ENCODE measurements around the gene GTF2F2. TPM values are rescaled to one million over a fixed set of nuclear protein-coding genes. Genes with fewer than 3 reads are reported as not detected.

The GTF2F2 gene
- polyA plus RNA-seq, 4 donors: 21.2 to 32.8 (median 28.7) TPM

- no peak for DNase-seq (ENCODE audit: low read depth in 4 of 4, low spot score in 3 of 4)
Measured at GRCh38 chr13:45331123-45331619, 210.9 kb downstream of the GTF2F2 start.

GRCh38 chr13:45331692-45332035 lies 211.4 kb downstream of the GTF2F2 start:
- DNase-seq (ENCODE audit: low read depth in 4 of 4, low spot score in 3 of 4): no peak

- no peak for DNase-seq (ENCODE audit: low read depth in 4 of 4, low spot score in 3 of 4)
Measured at GRCh38 chr13:45332036-45332830, 211.9 kb downstream of the GTF2F2 start.

- DNase-seq (ENCODE audit: low read depth in 4 of 4, low spot score in 3 of 4): no peak
Measured at GRCh38 chr13:45332831-45333219, 212.5 kb downstream of the GTF2F2 start.

- DNase-seq (ENCODE audit: low read depth in 4 of 4, low spot score in 3 of 4): no peak
Measured at GRCh38 chr13:45333251-45333976, 213.1 kb downstream of the GTF2F2 start.

Other genes with a start within 250 kb of the GTF2F2 start
- 10 to 100 TPM; 10.4 to 15.2 (median 12.8) TPM for gene NUFIP1, start 131.0 kb upstream of the GTF2F2 start, polyA plus RNA-seq (ENCODE audit: insufficient read length in 4 of 4)
- 10 to 100 TPM; 45.4 to 61.5 (median 56.6) TPM for gene GPALPP1, start 131.0 kb upstream of the GTF2F2 start, polyA plus RNA-seq (ENCODE audit: insufficient read length in 4 of 4)
- 1 to 10 TPM in 1 of 4 donors, under 1 TPM in 2, not detected in 1; 0.56 to 1.0 (median 0.69) TPM for gene KCTD4, start 80.5 kb downstream of the GTF2F2 start, polyA plus RNA-seq (ENCODE audit: insufficient read length in 4 of 4)
- gene TPT1, start 220.7 kb downstream of the GTF2F2 start, polyA plus RNA-seq (ENCODE audit: insufficient read length in 4 of 4): 1,000 to 10,000 TPM; 6,105 to 7,239 (median 6,814) TPM